NB4 (cell line): ENCODE results near the gene MNDA.

Source experiments
- MYC ChIP-seq: IDR thresholded peaks from 2 replicates; pipeline ENCODE4 v1.6.1; 2011; ENCODE audit warnings: low read depth, low read length
- POLR2A ChIP-seq: IDR thresholded peaks from 2 replicates; pipeline ENCODE4 v1.6.1; 2011; ENCODE audit warnings: mild to moderate bottlenecking; ENCODE audit not compliant: insufficient read length; ENCODE audit errors: extremely low read depth
- TF ChIP-seq, protein P1 (sequence below): IDR thresholded peaks from one replicate; pipeline ENCODE4 v1.5.1; 2012; ENCODE audit warnings: low read depth, low read length
- TF ChIP-seq, protein P2 (sequence below): IDR thresholded peaks from 2 replicates; pipeline ENCODE4 v1.6.1; 2011; ENCODE audit warnings: low read depth, low read length

DNA sequence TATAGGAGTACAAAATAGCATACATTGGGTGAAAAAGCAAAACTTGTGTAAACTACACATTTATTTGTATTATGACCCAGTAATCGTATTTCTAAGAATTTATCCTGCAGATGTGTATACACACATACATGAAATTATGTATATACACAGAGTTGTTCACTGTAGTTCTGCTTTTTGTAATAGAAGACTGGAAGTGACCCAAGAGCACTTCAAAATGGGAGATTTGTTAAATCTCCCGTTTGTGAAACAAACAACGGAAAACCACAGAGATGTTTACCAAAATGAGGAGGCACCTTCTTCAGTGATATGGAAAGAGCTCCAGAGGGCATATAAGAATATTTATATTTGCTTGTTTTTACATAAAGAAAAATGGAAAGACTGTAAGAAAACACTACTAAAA is 18.0 kb upstream of the MNDA start:
- TF ChIP-seq POLR2A (no peak), MYC (no peak)
- TF ChIP-seq, protein P1, sequence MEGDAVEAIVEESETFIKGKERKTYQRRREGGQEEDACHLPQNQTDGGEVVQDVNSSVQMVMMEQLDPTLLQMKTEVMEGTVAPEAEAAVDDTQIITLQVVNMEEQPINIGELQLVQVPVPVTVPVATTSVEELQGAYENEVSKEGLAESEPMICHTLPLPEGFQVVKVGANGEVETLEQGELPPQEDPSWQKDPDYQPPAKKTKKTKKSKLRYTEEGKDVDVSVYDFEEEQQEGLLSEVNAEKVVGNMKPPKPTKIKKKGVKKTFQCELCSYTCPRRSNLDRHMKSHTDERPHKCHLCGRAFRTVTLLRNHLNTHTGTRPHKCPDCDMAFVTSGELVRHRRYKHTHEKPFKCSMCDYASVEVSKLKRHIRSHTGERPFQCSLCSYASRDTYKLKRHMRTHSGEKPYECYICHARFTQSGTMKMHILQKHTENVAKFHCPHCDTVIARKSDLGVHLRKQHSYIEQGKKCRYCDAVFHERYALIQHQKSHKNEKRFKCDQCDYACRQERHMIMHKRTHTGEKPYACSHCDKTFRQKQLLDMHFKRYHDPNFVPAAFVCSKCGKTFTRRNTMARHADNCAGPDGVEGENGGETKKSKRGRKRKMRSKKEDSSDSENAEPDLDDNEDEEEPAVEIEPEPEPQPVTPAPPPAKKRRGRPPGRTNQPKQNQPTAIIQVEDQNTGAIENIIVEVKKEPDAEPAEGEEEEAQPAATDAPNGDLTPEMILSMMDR: no peak
- TF ChIP-seq, protein P2, sequence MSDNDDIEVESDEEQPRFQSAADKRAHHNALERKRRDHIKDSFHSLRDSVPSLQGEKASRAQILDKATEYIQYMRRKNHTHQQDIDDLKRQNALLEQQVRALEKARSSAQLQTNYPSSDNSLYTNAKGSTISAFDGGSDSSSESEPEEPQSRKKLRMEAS: no peak
